Breast epithelium (tissue), 3 donors: ENCODE results near the gene PTPN21.

ENCODE experiments used
- POLR2A ChIP-seq: fragments of 450-650 bp; IDR thresholded peaks from one replicate; pipeline ENCODE4 v1.6.1; 2016; ENCODE audit warnings: antibody characterized with exemption, mild to moderate bottlenecking, moderate library complexity
- TF ChIP-seq, protein P1 (sequence below), 3 donors: fragments of 450-650 bp; IDR thresholded peaks; one replicate each; pipeline ENCODE4 v1.5.1; 2016 to 2017; ENCODE audit warnings: antibody characterized with exemption in 3 of 3, mild to moderate bottlenecking in 3 of 3, moderate library complexity in 3 of 3

DNA sequence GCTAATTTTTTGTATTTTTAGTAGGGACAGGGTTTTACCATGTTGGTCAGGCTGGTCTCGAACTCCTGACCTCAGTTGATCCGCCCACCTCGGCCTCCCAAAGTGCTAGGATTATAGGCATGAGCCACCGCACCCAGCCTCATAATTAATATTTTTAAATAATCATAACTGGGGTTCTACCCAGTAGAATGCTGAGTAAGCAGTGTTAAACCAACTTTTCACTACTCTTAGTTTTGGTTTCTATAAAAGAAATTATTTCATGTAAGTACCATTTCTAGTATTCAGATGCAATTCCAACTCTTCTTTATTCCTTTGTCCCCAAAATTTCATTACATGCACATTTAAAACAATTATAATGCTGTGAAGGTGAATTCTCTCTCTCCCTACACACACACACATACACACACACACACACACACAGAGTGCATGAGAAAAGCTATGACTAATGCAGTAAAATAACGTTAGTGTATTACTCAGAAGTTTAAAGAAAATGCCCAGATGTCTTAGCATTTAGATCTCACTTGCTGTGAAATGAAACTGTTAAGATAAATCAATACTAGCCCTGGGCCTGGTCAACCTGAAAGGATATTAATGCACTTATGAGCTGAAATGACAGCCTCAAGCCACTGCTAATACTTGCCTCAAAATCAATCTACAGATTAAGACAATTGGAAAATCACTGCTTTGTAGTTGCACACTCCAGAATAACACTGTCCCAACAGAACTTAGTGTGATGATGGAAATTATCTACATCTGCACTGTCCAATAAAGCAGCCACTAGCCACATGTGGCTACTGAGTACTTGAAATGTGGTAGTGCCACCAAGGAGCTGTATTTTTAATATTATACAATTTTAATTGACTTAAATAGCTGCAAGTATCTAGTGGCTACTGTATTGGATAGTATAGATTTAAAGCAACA lies 36.0 kb downstream of the PTPN21 start:
- TF ChIP-seq, protein P1, sequence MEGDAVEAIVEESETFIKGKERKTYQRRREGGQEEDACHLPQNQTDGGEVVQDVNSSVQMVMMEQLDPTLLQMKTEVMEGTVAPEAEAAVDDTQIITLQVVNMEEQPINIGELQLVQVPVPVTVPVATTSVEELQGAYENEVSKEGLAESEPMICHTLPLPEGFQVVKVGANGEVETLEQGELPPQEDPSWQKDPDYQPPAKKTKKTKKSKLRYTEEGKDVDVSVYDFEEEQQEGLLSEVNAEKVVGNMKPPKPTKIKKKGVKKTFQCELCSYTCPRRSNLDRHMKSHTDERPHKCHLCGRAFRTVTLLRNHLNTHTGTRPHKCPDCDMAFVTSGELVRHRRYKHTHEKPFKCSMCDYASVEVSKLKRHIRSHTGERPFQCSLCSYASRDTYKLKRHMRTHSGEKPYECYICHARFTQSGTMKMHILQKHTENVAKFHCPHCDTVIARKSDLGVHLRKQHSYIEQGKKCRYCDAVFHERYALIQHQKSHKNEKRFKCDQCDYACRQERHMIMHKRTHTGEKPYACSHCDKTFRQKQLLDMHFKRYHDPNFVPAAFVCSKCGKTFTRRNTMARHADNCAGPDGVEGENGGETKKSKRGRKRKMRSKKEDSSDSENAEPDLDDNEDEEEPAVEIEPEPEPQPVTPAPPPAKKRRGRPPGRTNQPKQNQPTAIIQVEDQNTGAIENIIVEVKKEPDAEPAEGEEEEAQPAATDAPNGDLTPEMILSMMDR (IDR thresholded peaks at IDR 0.05): no peak
- TF ChIP-seq POLR2A: no peak
